Measurements from ENCODE around the gene KSR2.

The KSR2 gene

DNA sequence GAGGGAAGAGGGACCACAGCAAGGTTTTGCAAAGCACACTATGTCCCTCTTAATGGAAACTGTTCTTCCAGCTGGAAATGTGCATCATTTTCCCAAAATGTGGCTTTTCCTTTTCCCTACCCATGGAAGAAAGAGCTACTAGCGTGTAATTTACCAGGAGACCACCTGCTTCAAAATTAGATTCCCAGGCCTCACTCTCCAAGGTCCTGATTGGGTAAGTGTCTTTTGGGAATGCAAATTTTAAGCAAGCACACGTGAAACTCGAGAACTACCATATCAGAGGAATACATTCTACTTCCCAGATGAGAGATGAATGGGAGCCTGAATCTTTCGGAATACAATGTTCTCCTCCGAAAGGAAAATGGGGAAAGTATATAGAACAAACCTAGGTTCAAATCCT is 405.8 kb downstream of the KSR2 start:
- DNase-seq: no peak

DNA sequence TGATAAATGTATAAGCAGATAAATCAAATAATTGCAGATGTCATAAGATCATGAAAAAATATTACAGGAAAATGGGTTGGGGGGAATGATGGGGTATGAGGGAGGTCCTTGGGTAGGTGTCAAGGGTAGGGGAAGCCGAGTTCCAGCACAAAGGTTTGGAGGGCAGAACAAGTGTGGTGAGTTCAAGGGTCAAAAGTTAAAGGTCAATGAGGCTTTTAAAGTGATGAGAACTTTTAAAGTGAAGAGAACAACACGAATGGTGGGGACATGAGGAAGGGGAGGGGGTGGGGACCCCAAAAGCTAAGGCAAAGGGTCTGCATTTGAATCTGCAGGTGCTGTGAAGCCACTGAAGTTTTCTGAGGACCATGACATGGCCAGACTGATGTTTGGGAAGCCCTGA is 406.8 kb downstream of the KSR2 start:
- DNase-seq: no peak

DNA sequence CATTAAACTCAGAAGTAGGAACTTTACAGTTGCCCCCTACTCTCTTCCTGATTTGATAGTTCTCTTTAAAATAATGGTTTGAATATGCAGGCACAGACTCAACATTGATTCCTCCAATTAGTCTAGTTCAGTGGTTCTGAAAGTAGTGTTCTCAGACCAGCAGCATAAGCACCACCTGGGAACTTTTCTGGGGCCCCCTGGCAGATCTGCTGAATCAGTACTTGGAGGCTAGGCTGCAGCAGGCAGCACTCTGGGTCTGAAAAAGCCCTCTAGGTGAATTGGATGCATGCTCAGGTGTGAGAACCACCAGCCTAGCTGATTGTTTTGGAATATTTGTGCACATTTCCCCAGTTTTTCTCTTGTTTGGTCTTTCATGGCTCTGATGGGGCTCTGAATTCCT is 408.8 kb downstream of the KSR2 start:
- DNase-seq: no peak

DNA sequence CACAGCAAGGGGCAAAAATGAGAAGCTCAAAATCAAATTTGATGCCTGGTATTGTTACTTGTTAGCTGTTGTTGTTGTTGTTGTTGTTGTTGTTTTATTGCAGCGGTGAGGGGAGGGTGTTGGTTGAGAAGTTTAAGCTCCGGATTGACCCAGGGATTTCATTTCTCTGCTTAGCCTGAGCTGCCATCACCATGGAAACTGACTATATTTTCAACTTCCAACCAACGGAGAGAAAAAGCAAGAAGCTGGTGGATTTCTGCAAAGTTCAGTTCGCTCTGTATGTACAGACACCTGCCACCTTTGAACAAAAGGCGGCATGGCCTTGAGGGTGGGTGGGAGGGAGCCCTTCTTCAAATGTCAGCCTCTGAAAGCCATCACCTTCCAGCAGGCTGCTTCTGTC is 412.9 kb downstream of the KSR2 start:
- DNase-seq: no peak

DNA sequence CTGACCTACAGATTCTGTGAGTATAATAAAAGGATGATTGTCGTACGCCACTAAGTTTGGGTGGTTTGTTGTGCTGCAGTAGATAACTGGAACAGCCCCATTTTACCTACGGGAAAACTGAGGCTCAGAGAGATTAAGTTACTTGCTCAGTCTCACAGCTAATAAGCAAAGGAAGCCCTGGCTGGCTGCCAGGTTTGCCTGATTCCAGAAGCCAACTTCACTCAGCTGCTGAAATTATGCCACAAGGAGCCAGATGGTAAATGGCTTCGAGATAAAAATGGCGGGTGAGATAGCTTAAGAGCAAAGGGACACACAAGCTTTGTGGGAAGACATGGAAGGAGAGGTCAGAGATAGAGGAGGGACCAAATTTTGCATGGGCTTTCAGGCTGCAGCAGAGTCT is 415.8 kb downstream of the KSR2 start:
- DNase-seq: no peak

DNA sequence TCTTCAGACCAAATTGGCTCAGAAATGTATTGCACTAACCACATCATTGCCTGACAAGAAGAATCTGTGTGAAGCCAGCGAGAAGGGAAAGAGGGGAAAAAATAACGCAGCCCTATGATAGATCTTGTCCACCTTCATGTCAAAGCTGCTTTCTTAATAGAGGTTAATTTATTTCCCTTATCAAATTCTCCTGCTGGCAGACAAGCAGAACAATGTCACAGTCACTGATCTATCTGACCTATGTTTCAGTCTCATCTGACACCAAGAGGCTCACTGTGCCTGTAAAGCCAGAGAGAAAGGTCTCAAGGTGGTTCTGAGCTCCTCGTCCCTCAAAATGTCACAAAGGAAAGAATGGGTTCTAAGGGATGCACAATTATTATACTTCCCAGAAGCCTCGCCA is 417.1 kb downstream of the KSR2 start:
- no peak for DNase-seq

DNA sequence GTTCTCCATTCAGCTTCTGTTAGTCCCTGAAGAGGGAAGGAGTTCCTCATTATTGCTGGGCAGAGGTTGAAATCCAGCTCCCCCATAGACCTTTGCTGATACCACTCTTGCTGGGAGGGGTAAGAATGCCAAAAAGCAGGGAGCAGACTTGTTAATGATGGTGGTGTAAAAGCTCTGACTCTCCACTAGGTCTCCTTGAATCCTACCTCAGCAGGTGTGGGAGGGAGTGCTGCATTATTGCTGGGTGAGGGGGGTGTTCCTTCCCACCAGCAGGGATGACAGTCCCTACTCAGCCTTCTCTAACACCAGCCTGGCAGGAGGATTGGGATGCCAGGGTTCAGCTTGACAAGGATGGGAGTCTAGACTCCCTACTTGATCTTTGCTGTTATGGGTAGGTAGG is 421.6 kb downstream of the KSR2 start:
- DNase-seq: no peak

DNA sequence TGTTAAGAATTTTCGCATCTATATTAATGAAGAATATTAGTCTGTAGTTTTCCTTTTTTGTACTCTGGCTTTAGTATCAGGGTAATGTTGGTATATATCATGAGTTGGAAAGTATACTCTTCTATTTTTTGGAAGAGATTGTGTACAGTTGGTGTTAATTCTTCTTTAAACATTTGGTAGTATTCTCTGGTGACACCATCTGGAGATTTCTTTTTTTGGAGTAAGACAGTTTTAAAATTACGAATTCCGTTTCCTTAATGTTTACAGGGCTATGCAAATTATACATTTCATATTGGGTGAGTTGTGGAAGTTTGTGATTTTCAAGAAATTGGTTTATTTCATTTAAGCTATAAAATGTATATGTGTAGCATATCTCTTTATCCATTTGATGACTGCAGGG is 423.6 kb downstream of the KSR2 start:
- no peak for DNase-seq

DNA sequence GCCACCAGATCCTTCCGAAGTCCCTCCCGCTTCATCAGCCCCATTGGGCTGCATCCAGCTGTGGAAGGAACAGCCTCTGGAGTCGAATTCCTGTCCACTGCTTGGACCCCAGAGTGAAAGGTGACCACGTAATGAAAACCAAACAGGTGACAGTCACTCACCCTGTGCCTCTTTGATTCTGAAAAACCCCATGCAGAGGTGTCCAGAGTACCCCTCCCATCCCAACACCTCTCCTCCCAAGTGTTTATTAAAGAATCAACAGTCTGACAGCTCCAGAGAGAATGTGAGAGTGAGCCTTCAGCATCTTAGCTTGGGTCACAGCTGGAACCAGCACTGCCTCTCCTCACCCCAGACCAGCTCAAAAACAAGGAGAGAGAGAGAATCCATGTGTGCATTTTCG is 428.8 kb downstream of the KSR2 start:
- no peak for DNase-seq

DNA sequence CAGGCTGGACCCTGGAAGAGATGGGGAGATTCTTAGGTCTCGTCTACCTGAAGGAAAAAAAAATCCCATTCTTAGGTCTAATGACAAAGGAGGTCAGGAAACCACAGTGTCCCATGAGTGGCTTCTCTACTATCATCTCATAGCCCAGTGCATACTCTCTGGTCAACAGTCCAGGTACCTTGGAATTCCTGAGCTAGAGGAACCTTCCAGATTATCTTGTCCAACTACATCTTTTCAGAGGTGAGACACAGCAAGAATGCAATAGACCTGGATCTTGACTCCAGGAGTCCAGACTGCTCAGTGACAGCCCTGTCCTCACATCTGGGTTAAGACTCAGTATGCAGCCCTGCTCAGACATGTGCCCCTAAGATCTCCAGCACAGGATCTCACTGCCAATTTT is 429.9 kb downstream of the KSR2 start:
- DNase-seq: no peak

DNA sequence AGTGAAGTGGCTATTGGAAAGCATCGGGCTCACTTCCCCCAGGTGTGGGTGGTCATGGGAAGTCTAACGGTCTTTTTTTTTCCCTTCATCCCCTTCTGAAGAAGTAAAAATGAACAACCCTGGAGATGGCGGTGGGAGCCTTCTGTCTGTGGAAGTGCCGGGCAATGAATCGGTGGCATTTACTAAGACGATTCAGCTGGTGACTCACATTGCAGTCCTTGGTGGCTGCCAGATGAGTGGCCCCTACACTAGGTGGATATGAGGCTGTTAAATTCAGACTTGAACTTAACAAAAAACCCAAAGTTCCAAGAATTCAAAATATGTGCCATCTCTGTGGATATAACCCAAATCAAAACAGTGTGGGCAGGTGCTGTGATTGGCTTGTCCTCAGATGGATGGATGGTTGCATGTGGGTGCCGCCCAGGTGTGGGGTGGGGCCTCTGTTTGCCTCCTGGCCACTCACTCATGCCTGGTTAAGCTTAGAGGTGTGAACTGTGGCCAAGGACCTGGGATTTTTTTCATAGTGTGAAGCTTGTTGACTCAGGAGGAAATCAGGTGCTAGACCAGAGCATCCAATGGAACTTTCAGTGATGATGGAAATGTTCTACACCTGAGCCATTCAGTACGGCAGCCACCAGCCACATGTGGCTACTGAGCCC is 430.6 kb downstream of the KSR2 start:
- DNase-seq: no peak

DNA sequence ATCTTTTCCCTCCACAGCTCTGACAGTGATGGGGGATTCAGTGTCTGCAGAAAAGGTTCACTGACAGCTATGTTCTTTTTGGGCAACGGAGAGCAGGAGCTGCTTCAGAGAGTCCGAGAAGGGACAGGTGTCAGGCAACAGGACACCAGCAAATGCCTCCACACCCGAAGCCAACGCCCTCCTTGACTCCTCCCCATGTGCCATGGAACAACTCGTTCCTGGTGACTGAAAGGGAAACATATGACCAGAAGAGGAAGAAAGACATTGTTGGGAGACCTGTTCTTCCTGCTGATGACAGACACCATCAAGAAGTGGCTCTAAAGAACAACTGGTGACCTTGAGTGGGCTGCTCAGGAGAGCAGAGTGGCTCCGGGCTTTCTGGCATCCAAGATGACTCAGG is 435.1 kb downstream of the KSR2 start:
- DNase-seq: no peak

DNA sequence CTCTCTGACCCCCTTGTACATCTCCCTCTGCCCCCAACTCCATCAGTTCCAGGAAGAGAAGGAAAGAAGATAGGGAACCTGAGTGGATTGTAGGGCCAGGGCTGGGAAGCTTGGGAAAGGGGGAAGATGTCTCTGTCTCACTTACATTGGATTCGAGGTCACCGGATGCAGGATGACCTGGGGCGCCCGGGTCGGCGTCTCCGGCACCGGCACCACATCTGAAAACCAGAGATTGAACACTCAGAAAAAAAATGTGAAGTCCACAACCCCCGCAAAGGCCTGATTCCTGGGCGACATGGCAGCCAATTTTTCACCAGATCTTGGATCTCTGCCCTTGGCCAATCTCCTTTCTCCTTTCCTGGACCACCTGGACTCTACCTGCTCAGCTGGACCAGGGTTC is 438.0 kb downstream of the KSR2 start:
- no peak for DNase-seq

DNA sequence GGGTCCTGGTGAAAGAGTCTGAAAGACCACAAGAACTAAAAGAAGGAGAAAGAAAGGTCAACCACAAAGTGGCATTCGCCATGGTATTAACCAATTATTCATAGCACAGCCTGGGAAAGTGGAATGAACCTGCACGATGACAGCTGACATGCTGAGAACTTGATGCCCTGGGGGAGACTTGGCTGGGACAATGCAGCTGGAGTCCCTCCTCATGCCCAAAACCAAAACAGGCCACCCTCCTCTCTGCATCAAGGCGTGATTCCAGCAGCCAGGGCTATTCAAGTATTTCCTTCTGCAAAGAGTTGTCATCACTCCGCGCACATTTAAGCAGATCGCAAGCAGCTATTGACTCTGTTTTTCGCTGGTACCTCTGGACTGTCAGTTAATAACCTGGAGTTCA is 440.3 kb downstream of the KSR2 start:
- DNase-seq: no peak

DNA sequence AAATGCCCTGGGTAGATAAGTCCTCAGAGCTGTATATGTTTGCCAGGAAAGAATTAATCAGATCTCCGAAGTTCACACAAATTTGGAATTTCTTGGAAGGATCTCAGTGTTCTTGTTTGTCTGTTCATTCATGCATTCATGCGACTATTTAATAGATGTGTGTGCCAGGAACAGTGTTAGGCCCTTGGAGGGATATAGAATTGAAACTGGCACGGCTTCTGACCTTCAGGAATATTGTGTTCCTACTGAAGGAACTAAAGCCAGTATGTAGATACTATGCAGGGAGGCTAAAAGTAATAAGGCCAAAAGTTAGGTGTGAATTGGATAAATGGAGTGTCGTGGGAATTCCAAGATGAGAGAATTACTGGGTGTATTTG is 441.3 kb downstream of the KSR2 start:
- no peak for DNase-seq

DNA sequence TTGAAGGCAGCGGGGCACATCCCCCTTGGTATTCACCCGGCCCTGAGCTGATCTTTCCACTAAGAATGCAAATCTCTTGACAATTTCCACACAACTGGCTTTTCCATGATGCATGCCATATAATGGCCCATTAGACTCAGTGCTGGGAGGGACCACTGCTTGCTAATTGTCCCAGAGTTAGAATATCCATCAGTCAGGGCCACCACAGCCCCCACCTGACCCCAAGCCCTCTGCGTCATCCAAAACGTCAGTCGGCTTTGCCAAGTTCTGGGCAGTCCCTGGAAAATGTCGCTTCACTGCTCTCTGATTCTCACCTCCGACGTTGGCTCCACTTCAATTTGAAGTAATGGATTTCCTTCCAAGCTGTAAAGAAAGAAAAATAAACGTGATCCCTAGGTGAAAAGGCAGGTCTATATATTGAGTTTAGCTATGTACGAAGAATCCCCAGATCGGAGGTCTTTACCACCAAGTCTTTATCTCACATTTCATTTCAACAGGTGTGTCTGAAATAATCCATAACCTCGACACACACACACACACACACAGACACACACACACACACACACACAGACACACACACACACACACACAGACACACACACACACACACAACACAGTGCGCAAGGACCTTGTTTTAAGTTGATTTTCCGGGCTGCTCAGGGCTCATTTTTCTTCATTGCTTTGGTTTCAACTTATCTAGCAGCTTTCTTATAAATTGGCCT is 441.9 kb downstream of the KSR2 start:
- DNase-seq: no peak

DNA sequence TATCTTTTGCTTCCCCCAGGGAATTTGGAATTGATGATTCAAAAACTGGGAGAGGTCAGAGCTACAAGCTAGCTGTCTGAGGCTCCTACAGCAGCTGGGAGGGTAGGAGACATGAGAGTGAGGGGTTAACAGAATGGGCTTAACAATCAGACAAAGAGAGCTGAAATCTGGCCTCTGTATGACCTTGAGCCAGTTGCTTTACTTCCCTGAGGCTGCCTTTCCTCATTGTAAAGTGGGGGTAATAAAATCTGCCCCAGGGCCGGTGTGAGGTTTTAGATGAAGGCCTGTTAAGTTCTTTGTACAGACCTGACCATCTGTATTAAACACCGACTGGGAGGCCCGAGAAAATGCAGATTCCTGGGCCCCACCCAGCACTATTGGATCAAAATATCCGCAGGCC is 443.0 kb downstream of the KSR2 start:
- no peak for DNase-seq

DNA sequence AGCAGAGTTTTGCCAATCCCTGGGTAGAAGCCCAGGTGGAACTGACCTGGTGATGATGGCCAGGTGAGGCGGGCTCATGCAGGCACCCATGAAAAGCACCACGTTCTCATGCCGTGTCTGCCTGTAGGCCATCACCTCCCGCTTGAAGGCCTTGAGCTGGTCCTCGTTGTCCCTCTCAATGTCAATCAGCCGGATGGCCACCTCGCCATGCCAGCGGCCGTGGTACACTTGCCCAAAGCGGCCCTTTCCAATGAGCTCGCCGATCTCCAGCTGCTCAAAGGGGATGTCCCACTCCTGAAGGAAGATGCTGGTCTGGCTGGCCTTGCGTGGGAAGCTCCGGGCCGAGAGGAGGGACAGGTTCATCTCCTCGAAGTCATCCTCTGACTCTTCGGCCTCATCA is 444.0 kb downstream of the KSR2 start:
- DNase-seq: no peak

DNA sequence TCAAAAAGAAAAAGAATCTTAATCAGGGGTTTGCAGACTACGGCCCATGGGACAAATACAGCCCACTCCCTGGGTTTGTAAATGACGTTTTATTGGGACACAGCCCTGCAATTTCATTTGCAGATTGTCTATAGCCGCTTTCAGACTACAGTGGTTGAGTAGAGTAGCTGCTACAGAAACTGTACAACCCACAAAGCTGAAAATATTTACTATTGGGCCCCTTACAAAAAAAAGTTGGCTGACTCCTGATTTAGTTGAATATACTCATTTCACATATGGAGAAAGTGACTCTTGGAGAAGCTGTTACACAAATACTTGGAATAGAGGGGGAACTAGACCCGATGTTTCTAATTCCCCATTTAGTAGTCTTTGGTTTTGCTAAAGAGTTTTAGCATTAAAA is 444.8 kb downstream of the KSR2 start:
- no peak for DNase-seq

DNA sequence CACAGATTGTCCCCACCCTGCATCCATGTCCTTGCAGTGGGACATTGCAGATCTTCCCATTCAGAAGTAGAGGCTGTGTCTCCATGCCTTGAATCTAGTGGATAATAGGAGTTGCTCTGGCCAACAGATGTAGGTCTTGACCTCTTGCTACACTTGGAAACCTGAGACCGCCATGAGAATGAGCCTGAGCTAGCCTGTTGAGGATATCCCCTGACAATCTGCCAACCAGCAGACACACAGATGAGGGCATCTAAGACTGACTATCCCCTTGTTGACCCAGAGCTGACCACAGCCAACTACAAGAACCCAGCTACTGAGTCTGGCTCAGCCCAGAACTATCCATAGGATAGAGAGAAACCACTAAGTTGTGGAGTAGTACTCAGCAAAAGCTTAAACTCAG is 446.2 kb downstream of the KSR2 start:
- DNase-seq: no peak

DNA sequence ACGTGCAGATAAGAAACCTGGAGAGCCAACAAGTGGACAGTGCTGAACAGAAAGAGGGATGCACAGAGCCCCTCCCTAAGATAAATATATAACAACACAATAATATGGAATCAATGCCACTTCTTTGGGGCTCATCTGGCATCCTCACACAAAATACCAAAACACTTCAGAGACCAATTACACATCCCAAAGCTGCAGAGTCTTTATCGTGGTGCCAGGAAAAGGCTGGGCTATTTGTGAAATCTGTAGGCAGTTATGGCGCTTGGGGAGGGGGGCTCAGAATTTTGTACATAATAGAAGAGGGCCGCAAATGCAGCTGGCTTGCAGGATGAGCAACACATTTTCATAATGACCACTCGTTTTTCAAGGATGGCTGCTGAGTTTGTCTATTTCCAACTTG is 446.9 kb downstream of the KSR2 start:
- DNase-seq: no peak

DNA sequence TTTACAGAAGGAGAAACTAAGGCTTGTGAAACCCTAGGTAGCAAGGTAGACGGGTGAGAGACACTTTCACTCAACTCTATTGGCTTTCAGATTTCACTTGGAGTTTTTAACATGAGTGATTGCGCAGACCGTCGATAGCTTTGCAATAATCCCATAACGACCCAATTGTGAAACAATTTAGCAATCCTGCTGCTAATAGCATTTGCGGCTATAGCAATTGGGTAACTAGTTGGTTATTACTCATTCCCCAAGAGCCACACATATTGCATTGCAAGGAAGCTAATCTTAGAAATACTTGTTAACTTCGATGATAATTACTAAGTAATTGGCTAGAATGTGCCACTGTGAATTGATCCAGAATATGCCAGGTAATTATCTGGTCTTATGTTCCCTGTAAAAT is 447.4 kb downstream of the KSR2 start:
- DNase-seq: no peak

DNA sequence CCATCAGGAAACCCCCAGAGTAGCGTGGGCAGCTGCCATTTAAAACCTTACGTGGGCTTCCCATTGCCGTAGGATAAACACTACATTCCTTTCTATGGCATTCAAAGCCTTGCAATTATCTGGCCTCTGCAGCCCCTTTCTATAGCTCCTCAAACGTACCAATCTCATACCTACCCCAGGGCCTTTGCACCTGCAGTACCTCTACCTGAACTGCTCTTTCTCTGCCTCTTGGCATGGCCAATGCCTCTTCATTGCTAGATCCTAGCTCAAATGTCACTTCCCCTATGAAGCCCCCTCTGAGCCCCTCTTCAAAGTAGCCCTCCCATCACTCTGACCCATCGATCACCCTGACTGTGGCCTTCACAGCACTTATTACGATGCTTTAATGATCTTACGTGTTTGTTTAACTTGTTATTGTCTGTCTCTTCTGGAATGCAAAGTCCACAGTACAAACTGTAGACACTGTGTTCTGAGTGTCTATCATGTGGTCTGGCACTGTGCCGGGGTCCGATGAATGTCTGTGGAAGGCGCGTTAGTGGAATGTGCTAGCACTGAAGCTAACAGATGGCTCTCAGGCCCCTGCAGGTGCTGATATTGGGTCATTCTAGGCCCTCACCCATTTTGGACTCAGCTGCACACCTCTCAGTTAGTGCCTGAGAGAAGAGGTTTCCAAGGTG is 450.1 kb downstream of the KSR2 start:
- DNase-seq: no peak

DNA sequence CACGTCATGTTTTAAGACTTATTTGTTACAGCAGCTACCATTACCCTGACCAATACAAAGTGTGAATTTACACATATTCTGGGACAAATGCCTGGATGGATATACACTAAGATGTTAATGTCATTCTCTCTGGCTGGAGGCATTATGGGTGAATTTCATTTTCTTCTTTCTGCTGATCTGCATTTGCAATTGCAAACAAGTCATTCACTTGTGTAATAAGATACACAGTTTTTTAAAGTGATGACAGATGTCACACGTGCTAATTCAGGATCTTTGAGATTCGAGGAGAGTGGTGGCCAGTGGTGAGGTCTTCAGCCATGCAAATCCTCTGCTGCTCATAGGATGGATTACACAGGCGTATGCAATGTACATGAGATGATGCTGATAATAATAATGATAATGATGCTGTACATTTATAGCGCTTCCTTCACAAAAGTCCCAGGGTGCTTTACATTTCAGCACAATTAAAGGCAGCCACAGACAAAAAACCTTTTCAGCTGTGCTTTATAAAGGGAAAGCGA is 451.5 kb downstream of the KSR2 start:
- DNase-seq: no peak
